ENCODE results near the gene ZNF407. TPM values are rescaled to one million over a fixed set of nuclear protein-coding genes. Genes with fewer than 3 reads are reported as not detected.
"Not testable (repeated sequence)": the region's sequence is repeated elsewhere in the genome, so short reads cannot be mapped to it uniquely, and the experiment has no call there.

ZNF407 gene
- total and polyA plus RNA-seq, 2 donors from 2014 or later, result 2.5 to 17.8 TPM

GRCh38 chr18:74558096-74558495 lies 39.6 kb upstream of the ZNF407 start:
- DNase-seq (no peak), FAIRE-seq (no peak)
- Histone ChIP-seq H3K9me3 (ENCODE audit: control insufficient read depth in 2 of 3, insufficient read depth in 1 of 3, low read length in 3 of 3) (no peaks in the 10 kb centered on the region), H3K9ac (ENCODE audit: low read length in 3 of 3) (no peak overlapping the region), H3K4me1 (ENCODE audit: control insufficient read depth in 2 of 3, insufficient read depth in 2 of 3, low read depth in 1 of 3, low read length in 3 of 3) (no peaks in the 10 kb centered on the region), H3K27ac (ENCODE audit: low read depth in 2 of 2, low read length in 2 of 2) (no peak overlapping the region), H3K27me3 (ENCODE audit: control insufficient read depth, insufficient read depth, low read length) (no peaks in the 10 kb centered on the region), H3K36me3 (ENCODE audit: control insufficient read depth in 2 of 3, insufficient read depth in 3 of 3, low read length in 3 of 3) (no peaks in the 10 kb centered on the region), H3K4me3 (ENCODE audit: low read length in 3 of 3) (no peak overlapping the region)
- intact Hi-C loops (cut with DNase I), result loop anchor here (10.0 kb wide), 1 partner anchor 363 kb away; no protein-coding TSS in a partner anchor
- TF ChIP-seq CTCF (IDR thresholded peaks at IDR 0.05; ENCODE audit: borderline replicate concordance, extremely low read depth, insufficient read depth), result no peak

- Histone ChIP-seq H3K27me3 (ENCODE audit: control insufficient read depth, insufficient read depth, low read length) (no peaks in the 10 kb centered on the region), H3K27ac (ENCODE audit: low read depth in 2 of 2, low read length in 2 of 2) (no peak overlapping the region), H3K4me3 (ENCODE audit: low read length in 3 of 3) (no peak overlapping the region), H3K36me3 (ENCODE audit: control insufficient read depth in 2 of 3, insufficient read depth in 3 of 3, low read length in 3 of 3) (no peaks in the 10 kb centered on the region), H3K9ac (ENCODE audit: low read length in 3 of 3) (no peak overlapping the region), H3K4me1 (ENCODE audit: control insufficient read depth in 2 of 3, insufficient read depth in 2 of 3, low read depth in 1 of 3, low read length in 3 of 3) (no peaks in the 10 kb centered on the region), H3K9me3 (ENCODE audit: control insufficient read depth in 2 of 3, insufficient read depth in 1 of 3, low read length in 3 of 3) (no peaks in the 10 kb centered on the region)
- intact Hi-C loops (cut with DNase I), result no loop called here
- FAIRE-seq, result no peak
- no peak for DNase-seq
- TF ChIP-seq CTCF (IDR thresholded peaks at IDR 0.05; ENCODE audit: borderline replicate concordance, extremely low read depth, insufficient read depth), result no peak
Observed at GRCh38 chr18:74562131-74562730, 35.4 kb upstream of the ZNF407 start.

GRCh38 chr18:74562775-74563174 lies 34.9 kb upstream of the ZNF407 start:
- intact Hi-C loops (cut with DNase I), result no loop called here
- no peaks in the 10 kb centered on the region for H3K4me1 ChIP-seq (ENCODE audit: control insufficient read depth in 2 of 3, insufficient read depth in 2 of 3, low read depth in 1 of 3, low read length in 3 of 3)
- no peaks in the 10 kb centered on the region for H3K9me3 ChIP-seq (ENCODE audit: control insufficient read depth in 2 of 3, insufficient read depth in 1 of 3, low read length in 3 of 3)
- FAIRE-seq (no peak), DNase-seq (no peak)
- no peak overlapping the region for H3K9ac ChIP-seq (ENCODE audit: low read length in 3 of 3)
- no peak for TF ChIP-seq CTCF (IDR thresholded peaks at IDR 0.05; ENCODE audit: borderline replicate concordance, extremely low read depth, insufficient read depth)
- no peak overlapping the region for H3K27ac ChIP-seq (ENCODE audit: low read depth in 2 of 2, low read length in 2 of 2)
- no peaks in the 10 kb centered on the region for H3K27me3 ChIP-seq (ENCODE audit: control insufficient read depth, insufficient read depth, low read length)
- no peaks in the 10 kb centered on the region for H3K36me3 ChIP-seq (ENCODE audit: control insufficient read depth in 2 of 3, insufficient read depth in 3 of 3, low read length in 3 of 3)
- no peak overlapping the region for H3K4me3 ChIP-seq (ENCODE audit: low read length in 3 of 3)

- Histone ChIP-seq H3K27me3 (ENCODE audit: control insufficient read depth, insufficient read depth, low read length) (no peaks in the 10 kb centered on the region), H3K4me1 (ENCODE audit: control insufficient read depth in 2 of 3, insufficient read depth in 2 of 3, low read depth in 1 of 3, low read length in 3 of 3) (no peaks in the 10 kb centered on the region), H3K9me3 (ENCODE audit: control insufficient read depth in 2 of 3, insufficient read depth in 1 of 3, low read length in 3 of 3) (no peaks in the 10 kb centered on the region), H3K4me3 (ENCODE audit: low read length in 3 of 3) (no peak overlapping the region), H3K36me3 (ENCODE audit: control insufficient read depth in 2 of 3, insufficient read depth in 3 of 3, low read length in 3 of 3) (no peaks in the 10 kb centered on the region), H3K9ac (ENCODE audit: low read length in 3 of 3) (no peak overlapping the region), H3K27ac (ENCODE audit: low read depth in 2 of 2, low read length in 2 of 2) (no peak overlapping the region)
- FAIRE-seq, result no peak
- TF ChIP-seq CTCF (IDR thresholded peaks at IDR 0.05; ENCODE audit: borderline replicate concordance, extremely low read depth, insufficient read depth), result no peak
- DNase-seq, result no peak
- intact Hi-C loops (cut with DNase I), result no loop called here
Observed at GRCh38 chr18:74563999-74564398, 33.7 kb upstream of the ZNF407 start.

- DNase-seq; H3K36me3 ChIP-seq (ENCODE audit: control insufficient read depth in 2 of 3, insufficient read depth in 3 of 3, low read length in 3 of 3); intact Hi-C loops (cut with DNase I); FAIRE-seq; H3K27me3 ChIP-seq (ENCODE audit: control insufficient read depth, insufficient read depth, low read length); H3K9ac ChIP-seq (ENCODE audit: low read length in 3 of 3); H3K4me3 ChIP-seq (ENCODE audit: low read length in 3 of 3); H3K9me3 ChIP-seq (ENCODE audit: control insufficient read depth in 2 of 3, insufficient read depth in 1 of 3, low read length in 3 of 3); H3K27ac ChIP-seq (ENCODE audit: low read depth in 2 of 2, low read length in 2 of 2); H3K4me1 ChIP-seq (ENCODE audit: control insufficient read depth in 2 of 3, insufficient read depth in 2 of 3, low read depth in 1 of 3, low read length in 3 of 3): not testable (repeated sequence)
Observed at GRCh38 chr18:74565164-74565563, 32.5 kb upstream of the ZNF407 start.
